ENCODE data around the gene POLA1. TPM values are rescaled to one million over a fixed set of nuclear protein-coding genes. Genes with fewer than 3 reads are reported as not detected.
A peak's percentile ranks its signal among the peaks of the same experiment; 100 is the strongest.
"Not testable (repeated sequence)": the region's sequence is repeated elsewhere in the genome, so short reads cannot be mapped to it uniquely, and the experiment has no call there.

POLA1 gene
- total RNA-seq, 1 experiment from 2014 or later, result 13.6 TPM

DNA sequence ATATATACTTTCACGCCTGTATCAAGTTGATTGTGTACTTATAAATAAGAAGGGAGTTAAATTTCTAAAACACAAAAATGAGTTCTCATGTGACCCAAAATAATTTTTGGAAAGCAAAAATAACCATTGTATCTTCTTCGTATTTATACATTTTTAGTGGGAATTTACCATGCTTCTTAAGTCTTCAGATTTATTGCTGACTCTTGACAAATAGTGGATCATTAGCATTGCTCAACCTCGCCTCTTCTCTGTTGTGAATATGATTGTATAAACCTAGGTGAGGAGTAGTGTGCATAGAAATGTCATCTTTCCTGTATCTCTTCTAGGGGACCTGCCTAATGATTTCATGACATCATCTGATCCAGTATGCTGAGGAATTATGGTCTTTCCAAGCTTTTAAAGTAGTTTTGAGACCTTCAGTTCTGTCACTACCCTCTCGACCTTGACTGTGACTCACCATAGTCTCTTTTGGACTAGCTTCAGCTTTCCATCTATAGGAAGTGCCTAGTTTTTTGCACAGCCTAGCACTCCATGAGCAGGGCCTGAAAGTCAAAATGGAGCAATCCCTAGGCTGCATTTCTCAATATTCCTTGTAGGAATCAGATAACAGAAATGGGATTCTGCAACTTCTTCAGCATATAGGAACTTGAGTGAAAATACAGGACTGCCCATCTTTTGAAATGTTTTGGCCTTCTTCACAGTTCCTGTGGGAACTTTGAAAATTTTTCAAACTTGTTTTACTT, 164.5 kb downstream of the POLA1 start:
- no peak for DNase-seq (ENCODE audit: low read depth)
- in situ Hi-C loops (cut with HindIII; ENCODE audit: low pct_unique_long_range_greater_than_20kb, low sequenced_read_pairs), result no loop called here

DNA sequence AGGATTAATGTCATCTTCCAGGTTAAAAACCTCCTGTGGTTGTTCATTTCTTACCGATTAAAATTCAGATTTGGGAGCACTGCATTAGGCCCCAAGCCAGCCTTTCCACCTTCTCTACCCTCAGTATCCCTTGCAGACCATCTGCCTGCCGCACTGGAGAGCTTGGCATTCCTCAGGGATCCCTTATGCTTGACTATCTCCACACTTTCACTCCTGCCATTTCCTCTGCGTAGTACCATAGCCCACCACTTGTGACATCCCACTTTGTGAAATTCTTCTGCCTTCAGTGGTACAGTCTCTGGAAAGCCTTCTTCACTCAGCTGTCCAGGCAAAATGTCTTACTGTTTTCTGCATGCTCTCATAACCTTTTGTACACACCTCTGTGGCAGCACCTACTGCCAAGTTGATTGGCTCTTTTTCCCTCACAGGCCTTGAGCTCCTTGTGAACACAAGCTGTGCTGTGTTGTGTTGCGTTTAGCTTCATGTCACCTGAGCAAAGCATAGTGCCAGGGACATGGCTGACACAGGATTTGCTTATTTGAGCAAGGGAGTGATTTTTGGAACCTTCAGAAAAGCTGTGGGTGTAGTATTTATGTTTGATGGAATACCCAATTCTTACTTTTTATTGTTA, 165.6 kb downstream of the POLA1 start:
- no peak for DNase-seq (ENCODE audit: low read depth)
- in situ Hi-C loops (cut with HindIII; ENCODE audit: low pct_unique_long_range_greater_than_20kb, low sequenced_read_pairs), result no loop called here

DNA sequence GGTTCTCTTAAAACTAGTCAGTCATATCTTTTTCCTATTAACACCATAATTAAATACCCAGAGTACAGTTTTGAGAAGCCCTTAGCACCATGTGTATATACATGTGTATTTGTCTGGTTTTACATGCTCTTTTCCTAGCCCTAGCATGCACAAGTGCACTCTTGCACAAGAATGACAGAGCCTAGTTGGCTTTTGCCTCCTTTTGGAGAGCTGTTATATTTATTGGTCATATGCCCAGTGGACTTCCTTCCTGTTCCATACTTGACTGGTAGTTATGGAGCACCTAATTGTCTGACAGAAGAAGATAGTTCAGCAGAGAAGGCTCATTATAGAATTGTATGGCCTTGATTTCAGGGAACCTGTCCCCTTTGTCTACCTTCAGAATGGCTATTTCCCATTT, 166.4 kb downstream of the POLA1 start:
- DNase-seq (ENCODE audit: low read depth), result no peak
- in situ Hi-C loops (cut with HindIII; ENCODE audit: low pct_unique_long_range_greater_than_20kb, low sequenced_read_pairs), result no loop called here

DNA sequence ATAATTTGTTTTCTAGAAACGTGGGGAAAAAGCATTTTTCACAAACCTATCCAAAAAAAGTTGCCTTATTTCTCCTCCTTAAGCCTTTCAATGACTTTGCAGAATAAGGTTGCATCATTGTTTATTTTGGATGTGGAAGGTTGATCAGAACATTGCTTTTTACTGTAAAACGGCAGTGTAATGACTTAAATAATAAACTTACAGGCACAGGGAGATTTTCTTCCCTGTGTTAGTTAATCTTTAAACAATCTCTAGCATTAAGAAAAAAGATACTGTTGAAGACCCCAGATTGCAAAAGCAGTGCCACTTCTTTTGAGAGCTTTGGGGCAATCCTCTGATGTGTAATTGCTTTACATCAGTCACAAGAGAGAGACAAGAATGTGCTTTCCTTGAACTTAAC, 168.6 kb downstream of the POLA1 start:
- in situ Hi-C loops (cut with HindIII; ENCODE audit: low pct_unique_long_range_greater_than_20kb, low sequenced_read_pairs), result no loop called here
- peak; percentile 58 for DNase-seq (ENCODE audit: low read depth)

DNA sequence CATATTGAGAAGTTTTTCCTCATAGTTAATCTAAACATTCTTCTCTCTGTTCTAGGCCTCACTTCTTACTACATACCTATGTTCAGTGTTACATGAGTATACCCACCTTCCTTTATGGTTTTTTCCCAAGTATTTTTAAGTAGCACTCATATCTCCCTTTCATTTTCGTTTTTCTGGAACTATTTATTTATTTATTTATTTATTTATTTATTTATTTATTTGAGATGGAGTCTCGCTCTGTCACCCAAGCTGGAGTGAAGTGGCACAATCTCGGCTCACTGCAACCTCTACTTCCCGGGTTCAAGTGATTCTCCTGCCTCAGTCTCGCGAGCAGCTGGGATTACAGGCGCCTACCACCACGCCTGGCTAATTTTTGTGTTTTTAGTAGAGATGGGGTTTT, 170.1 kb downstream of the POLA1 start:
- in situ Hi-C loops (cut with HindIII; ENCODE audit: low pct_unique_long_range_greater_than_20kb, low sequenced_read_pairs); DNase-seq (ENCODE audit: low read depth): not testable (repeated sequence)

DNA sequence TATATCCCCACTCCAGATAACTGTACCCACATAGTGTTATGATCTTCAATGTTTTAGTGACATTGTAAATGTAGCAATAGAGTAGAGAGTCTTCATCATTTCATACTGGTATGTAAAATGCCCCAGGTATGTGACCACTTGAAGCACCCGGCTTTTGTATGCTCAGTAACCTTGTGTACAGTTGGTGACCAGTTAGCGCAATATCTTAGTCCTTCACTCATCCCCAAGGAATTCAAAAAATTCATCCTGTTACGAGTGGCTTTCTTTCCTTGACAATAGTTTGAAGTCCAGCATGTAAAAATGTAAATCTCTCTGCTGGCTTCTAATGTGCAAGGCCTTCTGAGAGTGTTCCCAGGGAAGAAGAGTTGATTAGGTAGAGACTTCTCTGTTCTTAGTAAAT, 176.4 kb downstream of the POLA1 start:
- DNase-seq (ENCODE audit: low read depth), result peak; percentile 30
- in situ Hi-C loops (cut with HindIII; ENCODE audit: low pct_unique_long_range_greater_than_20kb, low sequenced_read_pairs), result no loop called here

DNA sequence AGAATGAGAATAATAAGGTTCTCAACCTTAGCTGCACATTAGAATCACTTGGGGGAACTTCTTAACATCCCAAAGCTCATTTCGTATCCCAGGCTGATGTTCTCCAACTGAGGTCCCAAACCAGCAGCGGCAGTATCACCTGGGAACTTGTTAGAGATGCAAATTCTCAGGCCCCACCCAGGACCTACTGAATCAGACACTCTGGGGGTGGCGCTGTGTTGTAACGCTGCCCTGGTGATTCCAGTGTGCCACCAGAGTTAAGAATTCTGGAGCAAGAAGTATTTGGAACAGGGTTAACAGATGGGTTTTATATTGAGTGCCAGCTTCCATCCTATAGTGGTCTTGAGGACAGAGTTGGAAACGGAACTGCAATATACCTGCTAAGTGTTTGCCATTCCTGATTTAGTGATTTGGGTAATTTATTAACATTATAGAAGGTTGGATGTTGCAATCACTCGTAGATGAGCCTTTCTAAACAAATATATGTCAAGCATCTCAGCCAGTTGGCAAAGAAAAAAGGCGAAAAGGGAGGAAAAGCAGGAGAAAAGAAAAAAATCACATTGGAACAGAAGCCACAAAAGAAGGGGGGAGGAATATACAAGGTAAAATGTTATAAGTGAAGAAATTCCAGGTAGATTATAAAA, 181.0 kb downstream of the POLA1 start:
- in situ Hi-C loops (cut with HindIII; ENCODE audit: low pct_unique_long_range_greater_than_20kb, low sequenced_read_pairs), result no loop called here
- DNase-seq (ENCODE audit: low read depth), result no peak

DNA sequence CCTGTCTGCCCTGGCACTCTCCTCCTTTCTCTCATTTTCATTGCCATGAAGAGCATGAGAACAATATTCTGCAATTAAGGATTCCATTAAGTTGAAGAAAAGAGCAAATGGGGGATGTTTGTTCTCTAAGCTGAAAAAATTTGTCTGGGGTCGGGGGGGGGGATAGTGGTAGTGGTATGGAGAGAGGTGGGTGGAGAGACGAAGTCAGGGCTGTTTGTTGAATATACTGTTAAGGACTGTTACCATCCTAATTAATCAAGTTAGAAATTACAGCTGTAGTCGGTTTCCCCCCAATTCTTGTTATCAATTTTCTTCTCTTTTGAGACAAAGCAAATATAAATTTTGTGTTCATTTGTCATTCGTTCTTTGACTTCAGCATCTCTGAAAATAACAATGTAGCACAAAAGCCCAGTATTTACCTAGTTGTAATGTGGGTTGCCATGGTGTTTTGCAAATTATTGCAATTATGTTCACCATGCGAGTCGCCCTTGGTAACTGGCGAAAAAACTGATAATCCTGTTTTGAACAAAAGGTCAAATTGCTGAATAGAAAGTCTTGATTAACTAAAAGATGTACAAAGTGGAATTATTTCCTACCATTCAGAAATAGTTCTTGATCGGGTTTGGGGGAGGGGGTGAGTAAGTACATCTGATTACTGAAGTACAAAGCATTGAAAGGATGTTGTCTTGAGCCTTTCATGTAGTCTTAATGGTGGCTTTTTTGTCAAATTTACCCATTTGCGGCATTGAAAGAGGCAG, 183.0 kb downstream of the POLA1 start:
- in situ Hi-C loops (cut with HindIII; ENCODE audit: low pct_unique_long_range_greater_than_20kb, low sequenced_read_pairs), result no loop called here
- no peak for DNase-seq (ENCODE audit: low read depth)

DNA sequence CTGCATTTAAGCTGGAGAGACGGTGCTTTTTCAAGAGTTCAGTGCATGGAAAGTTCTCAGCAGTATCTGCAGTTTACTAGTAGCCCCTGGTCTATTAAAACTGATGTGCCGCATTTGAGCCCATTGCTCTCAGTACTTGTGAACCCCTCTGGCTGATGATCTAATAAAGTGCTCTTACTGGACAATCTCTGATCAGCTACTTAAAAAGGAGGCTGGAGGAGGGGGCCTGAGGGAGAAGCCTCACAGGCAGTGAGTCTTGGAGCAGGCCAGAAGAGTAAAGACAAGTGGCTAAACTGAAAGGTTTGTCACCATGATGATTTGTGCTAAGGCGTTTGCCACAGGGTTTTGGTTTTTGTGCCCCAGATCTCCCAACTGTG, 183.6 kb downstream of the POLA1 start:
- DNase-seq (ENCODE audit: low read depth), result no peak
- in situ Hi-C loops (cut with HindIII; ENCODE audit: low pct_unique_long_range_greater_than_20kb, low sequenced_read_pairs), result no loop called here

DNA sequence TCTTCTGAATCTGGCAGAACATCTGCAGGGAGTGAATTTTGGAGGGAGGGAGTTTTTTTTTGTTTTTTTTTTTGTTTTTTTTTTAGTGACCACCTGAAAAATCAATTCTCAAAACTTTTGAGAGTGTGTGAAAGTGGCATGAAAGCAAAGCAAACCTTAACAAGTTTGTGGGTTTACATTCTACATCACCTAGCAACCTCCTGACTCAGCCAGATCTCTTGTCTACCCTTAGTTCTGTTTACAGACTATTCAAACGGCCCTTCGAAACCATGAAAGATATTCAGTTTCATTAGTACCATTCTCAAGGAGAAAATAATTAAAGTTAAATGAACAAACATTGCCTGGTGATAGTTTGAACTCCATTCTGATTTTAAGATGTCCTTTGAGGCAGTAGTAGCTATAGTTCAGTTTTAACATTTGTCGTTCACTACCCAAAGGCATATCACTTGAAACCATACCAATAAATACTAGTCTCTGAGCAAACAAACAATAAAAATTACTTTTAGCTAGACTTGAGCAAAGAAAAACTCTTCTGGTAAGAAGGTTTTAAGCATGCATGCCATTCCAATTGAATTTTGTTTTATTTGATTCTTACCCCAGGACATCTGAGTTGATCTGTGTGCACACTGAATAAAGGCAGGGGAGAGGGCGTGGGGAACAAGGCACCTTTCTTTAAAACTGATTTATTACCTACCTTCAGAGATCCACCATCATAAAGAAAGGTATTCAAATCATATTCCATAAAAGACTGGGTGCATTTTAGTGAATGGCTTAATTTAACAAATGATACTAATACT, 184.3 kb downstream of the POLA1 start:
- in situ Hi-C loops (cut with HindIII; ENCODE audit: low pct_unique_long_range_greater_than_20kb, low sequenced_read_pairs), result no loop called here
- peak; percentile 10 for DNase-seq (ENCODE audit: low read depth)

DNA sequence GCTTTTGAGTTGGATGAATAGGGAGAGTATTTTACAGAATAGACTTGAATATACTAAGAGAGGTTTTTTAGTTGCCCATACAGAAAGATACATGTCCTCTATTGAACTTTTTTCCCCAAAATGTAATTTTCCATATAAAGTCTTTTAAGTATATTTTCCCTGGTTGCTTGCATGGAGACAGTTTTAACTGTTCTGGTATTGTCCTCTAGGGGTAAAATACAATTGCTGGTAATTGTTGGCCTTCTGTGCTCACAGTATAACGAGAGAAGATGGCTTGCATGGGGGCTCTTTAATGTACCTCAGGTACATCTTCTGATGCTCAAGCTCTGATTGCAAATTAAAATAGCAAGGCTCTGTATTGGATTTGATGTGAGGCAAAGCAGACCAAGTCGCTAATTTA, 186.0 kb downstream of the POLA1 start:
- in situ Hi-C loops (cut with HindIII; ENCODE audit: low pct_unique_long_range_greater_than_20kb, low sequenced_read_pairs), result no loop called here
- no peak for DNase-seq (ENCODE audit: low read depth)

DNA sequence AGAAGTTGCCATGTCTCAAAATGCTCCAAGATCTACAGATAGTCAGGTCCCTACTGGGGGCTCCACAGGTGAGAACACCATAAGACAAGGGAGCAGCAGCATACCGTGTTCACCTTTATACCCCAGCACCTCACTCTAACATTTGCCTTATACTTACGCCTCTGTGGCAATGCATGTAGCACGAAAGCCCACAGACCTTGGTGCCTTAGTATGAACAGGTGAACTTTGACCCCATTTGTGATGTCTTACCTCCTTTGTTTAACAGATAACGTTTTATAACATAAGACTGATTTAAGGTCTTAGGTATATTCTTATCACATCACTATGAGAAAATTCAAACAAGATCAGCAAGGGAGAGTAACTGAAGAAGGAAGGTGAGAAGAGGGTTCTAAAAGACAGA, 193.2 kb downstream of the POLA1 start:
- DNase-seq (ENCODE audit: low read depth), result no peak
- in situ Hi-C loops (cut with HindIII; ENCODE audit: low pct_unique_long_range_greater_than_20kb, low sequenced_read_pairs), result no loop called here

DNA sequence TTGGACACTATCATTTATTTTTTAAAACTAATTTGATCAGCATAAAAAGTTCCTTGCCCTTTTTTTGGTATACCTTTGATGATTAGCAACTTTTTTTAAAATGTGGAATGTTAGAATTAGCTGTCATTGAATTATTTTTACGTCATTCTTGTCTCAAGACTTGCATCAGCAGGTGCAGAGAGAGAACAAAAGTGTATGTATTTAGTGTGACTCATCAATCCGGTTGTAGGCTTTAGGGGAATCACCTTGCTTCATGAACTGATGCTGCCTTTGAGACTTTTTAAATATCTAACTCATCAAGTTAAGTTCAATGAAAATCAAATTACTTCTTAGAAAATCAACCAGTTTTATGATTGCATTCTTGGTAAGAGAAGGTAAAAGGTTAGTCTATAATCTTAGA, 197.0 kb downstream of the POLA1 start:
- DNase-seq (ENCODE audit: low read depth), result peak; percentile 9
- in situ Hi-C loops (cut with HindIII; ENCODE audit: low pct_unique_long_range_greater_than_20kb, low sequenced_read_pairs), result no loop called here

DNA sequence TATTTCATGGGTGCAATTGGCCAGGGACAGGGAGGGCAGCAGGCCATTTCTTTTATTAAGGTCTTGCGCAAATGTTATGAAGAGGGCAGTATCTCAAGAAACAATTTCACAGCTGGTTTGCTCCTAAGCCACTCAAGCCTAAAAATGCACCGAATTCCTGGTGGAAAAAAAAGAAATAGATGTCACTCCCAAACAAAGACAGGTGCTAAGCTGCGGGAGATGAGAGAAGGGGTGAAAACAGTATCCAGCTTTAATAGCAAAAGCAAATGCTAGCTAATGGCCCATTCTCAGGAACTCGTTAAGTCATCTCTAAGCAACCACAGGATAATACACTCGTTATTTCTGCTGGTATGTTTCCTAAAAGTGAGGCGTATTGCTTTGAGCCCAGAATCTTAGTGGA, 205.7 kb downstream of the POLA1 start:
- no peak for DNase-seq (ENCODE audit: low read depth)
- in situ Hi-C loops (cut with HindIII; ENCODE audit: low pct_unique_long_range_greater_than_20kb, low sequenced_read_pairs), result no loop called here

DNA sequence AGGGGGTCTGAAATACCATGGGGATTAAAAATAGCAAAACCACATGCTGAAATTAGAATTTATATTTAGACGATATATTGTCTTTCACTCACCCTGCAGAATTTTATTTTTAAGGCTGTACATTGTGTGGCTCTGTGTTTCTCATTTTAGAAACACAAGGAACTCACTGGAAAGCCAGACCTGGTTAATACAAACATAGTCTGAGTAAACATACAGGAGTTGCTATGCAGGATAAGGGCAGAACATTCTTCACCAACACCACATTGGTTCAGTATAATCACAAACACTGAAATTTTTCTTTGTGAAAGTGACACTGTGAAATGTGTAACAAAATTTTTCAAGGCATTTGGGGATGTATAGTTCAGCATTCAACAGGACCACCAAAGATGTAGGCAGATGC, 206.5 kb downstream of the POLA1 start:
- DNase-seq (ENCODE audit: low read depth), result no peak
- in situ Hi-C loops (cut with HindIII; ENCODE audit: low pct_unique_long_range_greater_than_20kb, low sequenced_read_pairs), result no loop called here

DNA sequence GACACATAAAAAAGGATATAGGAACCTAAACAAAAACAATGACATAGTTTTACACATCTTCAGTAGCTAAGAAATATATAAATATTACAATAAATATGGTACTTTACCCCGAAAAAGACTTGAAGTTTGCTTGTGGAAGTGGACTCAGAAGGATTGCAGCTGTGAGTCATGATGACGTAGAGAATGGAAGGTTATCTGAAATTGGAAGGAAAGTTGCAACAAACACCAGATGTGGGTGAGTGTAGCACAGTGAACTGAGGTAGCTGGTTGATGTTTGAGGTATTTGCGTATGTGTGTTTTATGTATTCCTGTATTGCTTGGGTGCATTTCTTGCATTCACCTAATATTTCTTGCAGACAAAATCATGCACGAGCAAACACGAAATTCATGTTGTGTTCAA, 209.1 kb downstream of the POLA1 start:
- in situ Hi-C loops (cut with HindIII; ENCODE audit: low pct_unique_long_range_greater_than_20kb, low sequenced_read_pairs), result no loop called here
- DNase-seq (ENCODE audit: low read depth), result no peak

DNA sequence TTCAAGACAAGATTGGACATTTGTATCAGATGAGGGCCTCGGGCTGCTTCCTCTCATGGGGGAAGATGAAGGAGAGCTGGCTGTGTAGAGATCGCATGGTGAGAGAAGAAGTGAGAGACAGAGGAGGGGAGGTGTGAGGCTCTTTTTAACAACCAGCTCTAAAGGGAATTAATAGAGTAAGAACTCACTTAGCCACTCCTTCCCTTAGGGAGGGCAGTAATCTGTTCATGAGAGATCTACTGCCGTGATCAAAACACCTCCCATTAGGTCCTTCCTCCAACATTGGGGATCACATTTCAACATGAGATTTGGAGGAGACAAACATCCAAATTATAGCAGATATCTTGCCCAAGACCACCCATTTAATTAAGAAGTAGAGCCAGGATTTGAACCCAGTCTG, 225.0 kb downstream of the POLA1 start:
- DNase-seq (ENCODE audit: low read depth), result no peak
- in situ Hi-C loops (cut with HindIII; ENCODE audit: low pct_unique_long_range_greater_than_20kb, low sequenced_read_pairs), result no loop called here

DNA sequence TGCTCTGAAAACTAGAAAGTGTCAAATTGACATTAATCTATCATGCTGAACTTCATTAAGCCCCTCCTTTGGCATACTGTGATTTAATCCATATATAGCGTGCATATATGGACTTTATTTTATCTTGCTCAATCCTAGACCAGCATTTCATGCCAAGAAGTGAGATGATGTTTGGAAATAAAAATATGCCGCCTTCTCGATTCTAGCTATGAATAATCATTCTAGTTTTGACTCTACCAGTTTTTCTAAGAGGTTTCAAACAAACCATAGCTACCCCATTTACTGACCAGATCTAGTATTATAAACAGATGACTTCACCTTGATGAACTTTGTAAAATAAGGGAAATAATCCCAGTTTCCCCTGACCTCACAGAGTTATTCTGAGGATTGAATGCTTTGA, 227.1 kb downstream of the POLA1 start:
- DNase-seq (ENCODE audit: low read depth), result no peak
- in situ Hi-C loops (cut with HindIII; ENCODE audit: low pct_unique_long_range_greater_than_20kb, low sequenced_read_pairs), result no loop called here
